ENCODE data around the gene CDK16. TPM values are rescaled to one million over a fixed set of nuclear protein-coding genes. Genes with fewer than 3 reads are reported as not detected.
A peak's percentile ranks its signal among the peaks of the same experiment; 100 is the strongest.

CDK16 gene
- total RNA-seq, 2 donors from 2014 or later = 167 to 245 TPM

- DNase-seq = no peak
- Mint-ChIP-seq H3K27ac (peak overlapping the region; percentile 35), H3K36me3 (ENCODE audit: low read depth) (peaks cover 52% of the 10 kb centered on the region), H3K4me1 (peaks cover 19% of the 10 kb centered on the region), H3K9me3 (no peaks in the 10 kb centered on the region), H3K4me3 (no peak overlapping the region), H3K27me3 (ENCODE audit: insufficient read depth) (no peaks in the 10 kb centered on the region)
- Histone ChIP-seq H3K4me3 (ENCODE audit: low read length) (no peak overlapping the region), H3K27me3 (ENCODE audit: control insufficient read depth, insufficient read depth, low read length, poor library complexity, severe bottlenecking) (no peaks in the 10 kb centered on the region), H3K9ac (ENCODE audit: extremely low read depth, low read length, poor library complexity, severe bottlenecking) (no peak overlapping the region), H3K9me3 (ENCODE audit: control insufficient read depth, low read length) (no peaks in the 10 kb centered on the region), H3K36me3 (ENCODE audit: control insufficient read depth, insufficient read depth, low read length) (peaks cover 16% of the 10 kb centered on the region), H3K4me1 (ENCODE audit: control insufficient read depth, insufficient read depth, low read length) (no peaks in the 10 kb centered on the region), H3K27ac (ENCODE audit: low read depth, low read length) (no peak overlapping the region)
- TF ChIP-seq, protein P1, sequence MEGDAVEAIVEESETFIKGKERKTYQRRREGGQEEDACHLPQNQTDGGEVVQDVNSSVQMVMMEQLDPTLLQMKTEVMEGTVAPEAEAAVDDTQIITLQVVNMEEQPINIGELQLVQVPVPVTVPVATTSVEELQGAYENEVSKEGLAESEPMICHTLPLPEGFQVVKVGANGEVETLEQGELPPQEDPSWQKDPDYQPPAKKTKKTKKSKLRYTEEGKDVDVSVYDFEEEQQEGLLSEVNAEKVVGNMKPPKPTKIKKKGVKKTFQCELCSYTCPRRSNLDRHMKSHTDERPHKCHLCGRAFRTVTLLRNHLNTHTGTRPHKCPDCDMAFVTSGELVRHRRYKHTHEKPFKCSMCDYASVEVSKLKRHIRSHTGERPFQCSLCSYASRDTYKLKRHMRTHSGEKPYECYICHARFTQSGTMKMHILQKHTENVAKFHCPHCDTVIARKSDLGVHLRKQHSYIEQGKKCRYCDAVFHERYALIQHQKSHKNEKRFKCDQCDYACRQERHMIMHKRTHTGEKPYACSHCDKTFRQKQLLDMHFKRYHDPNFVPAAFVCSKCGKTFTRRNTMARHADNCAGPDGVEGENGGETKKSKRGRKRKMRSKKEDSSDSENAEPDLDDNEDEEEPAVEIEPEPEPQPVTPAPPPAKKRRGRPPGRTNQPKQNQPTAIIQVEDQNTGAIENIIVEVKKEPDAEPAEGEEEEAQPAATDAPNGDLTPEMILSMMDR (conservative IDR thresholded peaks at IDR 0.05) = no peak
- 92% methylated on average over 7 of the region's 8 CpGs; no CpG with 5 or more reads in 1 of the 2 experiments for WGBS, 2 experiments (ENCODE audit: insufficient coverage in 1 of 2, insufficient read length in 1 of 2)
Observed at GRCh38 chrX:47239199-47239598, 20.7 kb downstream of the CDK16 start.

GRCh38 chrX:47239898-47240545 lies 21.5 kb downstream of the CDK16 start:
- Histone ChIP-seq H3K4me1 (ENCODE audit: control insufficient read depth, insufficient read depth, low read length) (no peaks in the 10 kb centered on the region), H3K27me3 (ENCODE audit: control insufficient read depth, insufficient read depth, low read length, poor library complexity, severe bottlenecking) (no peaks in the 10 kb centered on the region), H3K36me3 (ENCODE audit: control insufficient read depth, insufficient read depth, low read length) (peaks cover 24% of the 10 kb centered on the region), H3K4me3 (ENCODE audit: low read length) (no peak overlapping the region), H3K9me3 (ENCODE audit: control insufficient read depth, low read length) (no peaks in the 10 kb centered on the region), H3K9ac (ENCODE audit: extremely low read depth, low read length, poor library complexity, severe bottlenecking) (no peak overlapping the region), H3K27ac (ENCODE audit: low read depth, low read length) (no peak overlapping the region)
- WGBS, 2 experiments (ENCODE audit: insufficient coverage in 1 of 2, insufficient read length in 1 of 2) = 92 to 96% methylated on average over 5 to 11 of the region's 12 CpGs
- H3K9me3 Mint-ChIP-seq = no peaks in the 10 kb centered on the region
- H3K4me1 Mint-ChIP-seq = peaks cover 18% of the 10 kb centered on the region
- H3K36me3 Mint-ChIP-seq (ENCODE audit: low read depth) = peaks cover 60% of the 10 kb centered on the region
- TF ChIP-seq, protein P1 (conservative IDR thresholded peaks at IDR 0.05) = no peak
- H3K27me3 Mint-ChIP-seq (ENCODE audit: insufficient read depth) = no peaks in the 10 kb centered on the region
- no peak overlapping the region for H3K4me3 Mint-ChIP-seq
- H3K27ac Mint-ChIP-seq = peak overlapping the region; percentile 22
- no peak for DNase-seq

DNA sequence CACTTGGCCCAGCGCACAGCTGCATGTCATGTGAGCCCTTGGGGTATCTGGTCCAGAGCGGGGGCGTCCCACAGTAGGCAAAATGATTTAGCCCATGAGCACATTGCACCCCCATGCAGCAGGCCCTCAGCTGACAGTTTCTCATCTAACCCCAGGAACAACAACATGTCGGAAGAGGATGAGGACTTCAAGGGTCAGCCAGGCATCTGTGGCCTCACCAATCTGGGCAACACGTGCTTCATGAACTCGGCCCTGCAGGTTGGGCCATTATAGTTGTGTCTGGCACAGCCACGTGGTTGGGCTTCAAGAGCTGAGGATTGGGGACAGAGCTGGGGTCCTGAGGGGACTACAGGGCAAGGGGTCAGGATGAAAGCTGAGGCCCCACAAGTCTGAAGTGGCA lies 22.1 kb downstream of the CDK16 start:
- H3K9me3 Mint-ChIP-seq = no peaks in the 10 kb centered on the region
- TF ChIP-seq, protein P1 (conservative IDR thresholded peaks at IDR 0.05) = no peak
- Histone ChIP-seq H3K9me3 (ENCODE audit: control insufficient read depth, low read length) (no peaks in the 10 kb centered on the region), H3K4me1 (ENCODE audit: control insufficient read depth, insufficient read depth, low read length) (no peaks in the 10 kb centered on the region), H3K27ac (ENCODE audit: low read depth, low read length) (no peak overlapping the region), H3K4me3 (ENCODE audit: low read length) (no peak overlapping the region), H3K9ac (ENCODE audit: extremely low read depth, low read length, poor library complexity, severe bottlenecking) (no peak overlapping the region), H3K36me3 (ENCODE audit: control insufficient read depth, insufficient read depth, low read length) (peaks cover 24% of the 10 kb centered on the region), H3K27me3 (ENCODE audit: control insufficient read depth, insufficient read depth, low read length, poor library complexity, severe bottlenecking) (no peaks in the 10 kb centered on the region)
- no peak overlapping the region for H3K27ac Mint-ChIP-seq
- 97 to 100% methylated on average over 1 to 7 of the region's 7 CpGs for WGBS, 2 experiments (ENCODE audit: insufficient coverage in 1 of 2, insufficient read length in 1 of 2)
- H3K4me1 Mint-ChIP-seq = peaks cover 12% of the 10 kb centered on the region
- peaks cover 64% of the 10 kb centered on the region for H3K36me3 Mint-ChIP-seq (ENCODE audit: low read depth)
- no peaks in the 10 kb centered on the region for H3K27me3 Mint-ChIP-seq (ENCODE audit: insufficient read depth)
- DNase-seq = no peak
- H3K4me3 Mint-ChIP-seq = no peak overlapping the region
